Measurements from ENCODE around the gene GPR68. TPM values are rescaled to one million over a fixed set of nuclear protein-coding genes. Genes with fewer than 3 reads are reported as not detected.
"Not testable (repeated sequence)": the region's sequence is repeated elsewhere in the genome, so short reads cannot be mapped to it uniquely, and the experiment has no call there.

Gene GPR68
- polyA plus RNA-seq, 1 donor (not counting 4 experiments of a cell fraction or from before 2014, with no cell fraction given) = 1.2 TPM

- Histone ChIP-seq H3K9ac (ENCODE audit: control insufficient read depth, extremely low read depth, insufficient read depth, low read length) (no peak overlapping the region), H3K27ac (ENCODE audit: control insufficient read depth, insufficient read depth, low read length) (no peak overlapping the region), H3K4me2 (ENCODE audit: control insufficient read depth, extremely low read depth, insufficient read depth, low read depth, low read length) (no peak overlapping the region), H3K79me2 (ENCODE audit: control insufficient read depth, insufficient read depth, low read length) (no peaks in the 10 kb centered on the region), H3K4me3 (ENCODE audit: control insufficient read depth in 2 of 3, extremely low read depth in 1 of 3, insufficient read depth in 2 of 3, low read depth in 1 of 3, low read length in 3 of 3) (no peak overlapping the region), H3K27me3 (ENCODE audit: control insufficient read depth, extremely low read depth, insufficient read depth, low read length) (no peaks in the 10 kb centered on the region), H3K36me3 (ENCODE audit: control insufficient read depth in 2 of 2, extremely low read depth in 1 of 2, insufficient read depth in 2 of 2, low read length in 2 of 2) (no peaks in the 10 kb centered on the region), H2AFZ (ENCODE audit: control insufficient read depth, low read length) (no peak overlapping the region), H3K9me3 (ENCODE audit: control insufficient read depth, low read depth, low read length) (no peaks in the 10 kb centered on the region), H3K9me1 (ENCODE audit: control insufficient read depth, extremely low read depth, insufficient read depth, low read length) (no peaks in the 10 kb centered on the region), H4K20me1 (ENCODE audit: control insufficient read depth, extremely low read depth, insufficient read depth, low read length) (no peaks in the 10 kb centered on the region), H3K4me1 (ENCODE audit: control insufficient read depth, extremely low read depth, insufficient read depth, low read length) (peaks cover 31% of the 10 kb centered on the region)
- TF ChIP-seq EZH2 (IDR thresholded peaks at IDR 0.05; ENCODE audit: low read length) = no peak
- TF ChIP-seq CTCF (optimal IDR thresholded peaks at IDR 0.05 in 1 of 3, IDR thresholded peaks at IDR 0.05 in 1 of 3, conservative IDR thresholded peaks at IDR 0.05 in 1 of 3; ENCODE audit: extremely low read depth in 1 of 3, insufficient read depth in 2 of 3, low read length in 3 of 3) = no peak
- DNase-seq (ENCODE audit: low read depth, low spot score) (no peak), FAIRE-seq (peak; percentile 48)
- dilution Hi-C loops (cut with MboI; ENCODE audit: extremely low pct_ligation_motif_present, low sequenced_read_pairs) = no loop called here
These were observed 16.1 kb downstream of the GPR68 start for GRCh38 chr14:91228112-91229004.

GRCh38 chr14:91227183-91227628, 17.3 kb downstream of the GPR68 start:
- H3K79me2 ChIP-seq (ENCODE audit: control insufficient read depth, insufficient read depth, low read length) = no peaks in the 10 kb centered on the region
- peaks cover 31% of the 10 kb centered on the region for H3K4me1 ChIP-seq (ENCODE audit: control insufficient read depth, extremely low read depth, insufficient read depth, low read length)
- H3K27ac ChIP-seq (ENCODE audit: control insufficient read depth, insufficient read depth, low read length) = no peak overlapping the region
- dilution Hi-C loops (cut with MboI; ENCODE audit: extremely low pct_ligation_motif_present, low sequenced_read_pairs) = no loop called here
- H3K27me3 ChIP-seq (ENCODE audit: control insufficient read depth, extremely low read depth, insufficient read depth, low read length) = no peaks in the 10 kb centered on the region
- H3K9me1 ChIP-seq (ENCODE audit: control insufficient read depth, extremely low read depth, insufficient read depth, low read length) = no peaks in the 10 kb centered on the region
- H3K4me2 ChIP-seq (ENCODE audit: control insufficient read depth, extremely low read depth, insufficient read depth, low read depth, low read length) = no peak overlapping the region
- DNase-seq (ENCODE audit: low read depth, low spot score) = no peak
- no peak overlapping the region for H3K4me3 ChIP-seq (ENCODE audit: control insufficient read depth in 2 of 3, extremely low read depth in 1 of 3, insufficient read depth in 2 of 3, low read depth in 1 of 3, low read length in 3 of 3)
- FAIRE-seq = no peak
- no peak overlapping the region for H2AFZ ChIP-seq (ENCODE audit: control insufficient read depth, low read length)
- H3K9ac ChIP-seq (ENCODE audit: control insufficient read depth, extremely low read depth, insufficient read depth, low read length) = no peak overlapping the region
- H3K36me3 ChIP-seq (ENCODE audit: control insufficient read depth in 2 of 2, extremely low read depth in 1 of 2, insufficient read depth in 2 of 2, low read length in 2 of 2) = no peaks in the 10 kb centered on the region
- H3K9me3 ChIP-seq (ENCODE audit: control insufficient read depth, low read depth, low read length) = no peaks in the 10 kb centered on the region
- H4K20me1 ChIP-seq (ENCODE audit: control insufficient read depth, extremely low read depth, insufficient read depth, low read length) = no peaks in the 10 kb centered on the region
- TF ChIP-seq CTCF (optimal IDR thresholded peaks at IDR 0.05 in 1 of 3, IDR thresholded peaks at IDR 0.05 in 1 of 3, conservative IDR thresholded peaks at IDR 0.05 in 1 of 3; ENCODE audit: extremely low read depth in 1 of 3, insufficient read depth in 2 of 3, low read length in 3 of 3) = no peak
- TF ChIP-seq EZH2 (IDR thresholded peaks at IDR 0.05; ENCODE audit: low read length) = no peak

GRCh38 chr14:91226360-91226759, 18.1 kb downstream of the GPR68 start:
- FAIRE-seq; H3K79me2 ChIP-seq (ENCODE audit: control insufficient read depth, insufficient read depth, low read length); H2AFZ ChIP-seq (ENCODE audit: control insufficient read depth, low read length); H3K27ac ChIP-seq (ENCODE audit: control insufficient read depth, insufficient read depth, low read length); H3K4me2 ChIP-seq (ENCODE audit: control insufficient read depth, extremely low read depth, insufficient read depth, low read depth, low read length); H3K4me3 ChIP-seq (ENCODE audit: control insufficient read depth in 2 of 3, extremely low read depth in 1 of 3, insufficient read depth in 2 of 3, low read depth in 1 of 3, low read length in 3 of 3); H4K20me1 ChIP-seq (ENCODE audit: control insufficient read depth, extremely low read depth, insufficient read depth, low read length); H3K9me3 ChIP-seq (ENCODE audit: control insufficient read depth, low read depth, low read length); H3K9me1 ChIP-seq (ENCODE audit: control insufficient read depth, extremely low read depth, insufficient read depth, low read length); dilution Hi-C loops (cut with MboI; ENCODE audit: extremely low pct_ligation_motif_present, low sequenced_read_pairs); DNase-seq (ENCODE audit: low read depth, low spot score); H3K9ac ChIP-seq (ENCODE audit: control insufficient read depth, extremely low read depth, insufficient read depth, low read length); H3K27me3 ChIP-seq (ENCODE audit: control insufficient read depth, extremely low read depth, insufficient read depth, low read length); H3K36me3 ChIP-seq (ENCODE audit: control insufficient read depth in 2 of 2, extremely low read depth in 1 of 2, insufficient read depth in 2 of 2, low read length in 2 of 2): not testable (repeated sequence)
- H3K4me1 ChIP-seq (ENCODE audit: control insufficient read depth, extremely low read depth, insufficient read depth, low read length) = peaks cover 31% of the 10 kb centered on the region

All from keratinocyte (primary cell).